Measurements from ENCODE around the gene EIF3B.

DNA sequence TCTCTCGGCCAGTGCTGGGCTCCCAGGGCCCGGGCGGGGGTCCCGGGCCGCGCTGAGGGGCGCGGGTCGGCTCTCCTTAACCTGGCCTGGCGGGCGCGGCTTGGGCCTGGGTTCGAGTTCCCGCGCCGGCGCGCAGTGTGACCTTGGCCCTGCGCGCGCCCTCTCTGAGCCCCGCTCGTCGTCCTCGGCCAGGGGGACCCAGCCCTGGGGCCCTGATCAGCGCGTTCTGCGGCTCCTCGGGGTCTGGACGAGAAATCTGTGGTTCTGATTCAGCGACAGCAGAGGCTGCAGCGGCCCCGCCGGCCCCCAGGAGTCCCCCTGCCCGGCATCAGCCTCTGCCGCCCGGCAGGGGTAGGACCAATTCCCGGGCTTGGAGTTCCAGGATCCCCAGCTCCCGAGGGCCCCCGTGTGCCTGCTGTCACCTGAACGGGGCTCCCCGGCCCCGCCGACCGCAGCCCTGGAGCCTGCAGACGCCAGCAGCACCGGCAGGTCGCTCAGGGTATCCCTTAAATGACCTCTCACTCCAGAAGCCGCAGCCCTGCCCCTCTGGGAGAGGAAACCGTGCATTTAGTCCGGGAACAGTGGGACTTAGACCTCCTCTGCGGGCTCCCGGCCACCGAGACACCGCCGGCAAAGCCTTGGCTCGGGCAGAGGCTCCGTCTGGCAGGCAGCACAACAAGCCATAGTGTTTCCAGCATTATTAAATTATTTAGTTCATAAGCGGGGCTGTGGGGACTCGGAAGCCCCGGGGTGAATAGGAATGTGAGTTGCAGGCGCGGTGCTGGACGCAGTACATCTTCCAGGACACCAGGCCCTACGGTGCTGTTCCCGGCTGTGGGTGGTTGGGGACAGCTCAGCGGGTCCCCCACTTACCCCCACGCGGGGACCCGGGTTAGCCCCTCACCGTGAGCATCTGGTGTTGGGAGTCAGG lies 49.4 kb downstream of the EIF3B start:
- no peak for TF ChIP-seq POLR2A (IDR thresholded peaks at IDR 0.05; ENCODE audit: low read depth, low read length)
- no peak for TF ChIP-seq CTCF (conservative IDR thresholded peaks at IDR 0.05; ENCODE audit: low read depth, low read length)
- TF ChIP-seq MXI1 (IDR thresholded peaks at IDR 0.05; ENCODE audit: borderline replicate concordance, low read depth, low read length), result no peak
